Retina (tissue), 1 donor: ENCODE measurements around the gene SLC25A41.
A peak's percentile ranks its signal among the peaks of the same experiment; 100 is the strongest.

Source experiments
- DNase-seq: peaks from one replicate; pipeline ENCODE4 v3.0.0-alpha.2; 2016

The SLC25A41 gene

DNA sequence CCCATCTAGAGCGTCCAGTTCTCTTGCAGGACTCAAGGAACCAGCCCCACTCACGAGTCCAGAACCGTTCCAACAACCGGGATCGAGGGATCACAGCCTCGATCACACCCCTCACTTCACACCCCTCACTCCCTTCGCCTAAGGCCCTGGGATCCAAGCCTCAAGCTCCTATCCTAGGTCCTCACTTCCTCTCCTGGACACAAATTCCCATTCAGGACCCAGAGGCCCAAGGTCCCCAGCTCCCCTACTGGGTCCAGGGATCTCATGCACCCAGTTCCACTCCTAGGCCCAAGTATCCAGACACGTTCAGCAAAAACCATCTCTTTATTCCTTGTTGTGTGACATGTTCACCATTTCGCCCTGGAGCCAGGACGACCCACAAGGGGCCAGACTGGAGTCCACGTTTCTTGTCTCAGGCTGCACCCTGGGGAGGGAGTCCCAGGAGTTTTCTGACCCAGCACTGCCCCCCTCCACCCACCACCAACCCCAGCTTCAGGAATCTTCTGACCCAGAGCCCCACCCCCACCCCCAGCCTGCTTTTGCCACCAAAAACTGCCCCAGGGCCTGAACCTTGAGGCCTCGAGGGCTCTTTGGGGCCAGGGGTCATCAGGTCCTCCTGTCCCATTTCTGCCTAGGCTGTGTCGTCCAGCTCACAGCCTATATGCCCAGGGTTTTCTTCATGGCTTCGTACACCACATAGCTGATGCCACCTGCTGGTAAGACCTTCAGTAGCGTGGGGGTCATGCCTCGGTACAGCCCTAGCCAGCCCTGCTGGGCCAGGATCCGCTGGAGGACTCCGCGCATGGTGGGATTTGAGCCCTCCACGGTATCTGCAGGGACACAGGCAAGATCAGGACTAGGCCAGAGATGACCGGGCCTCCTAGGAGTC is 7.6 kb downstream of the SLC25A41 start:
- no peak for DNase-seq

DNA sequence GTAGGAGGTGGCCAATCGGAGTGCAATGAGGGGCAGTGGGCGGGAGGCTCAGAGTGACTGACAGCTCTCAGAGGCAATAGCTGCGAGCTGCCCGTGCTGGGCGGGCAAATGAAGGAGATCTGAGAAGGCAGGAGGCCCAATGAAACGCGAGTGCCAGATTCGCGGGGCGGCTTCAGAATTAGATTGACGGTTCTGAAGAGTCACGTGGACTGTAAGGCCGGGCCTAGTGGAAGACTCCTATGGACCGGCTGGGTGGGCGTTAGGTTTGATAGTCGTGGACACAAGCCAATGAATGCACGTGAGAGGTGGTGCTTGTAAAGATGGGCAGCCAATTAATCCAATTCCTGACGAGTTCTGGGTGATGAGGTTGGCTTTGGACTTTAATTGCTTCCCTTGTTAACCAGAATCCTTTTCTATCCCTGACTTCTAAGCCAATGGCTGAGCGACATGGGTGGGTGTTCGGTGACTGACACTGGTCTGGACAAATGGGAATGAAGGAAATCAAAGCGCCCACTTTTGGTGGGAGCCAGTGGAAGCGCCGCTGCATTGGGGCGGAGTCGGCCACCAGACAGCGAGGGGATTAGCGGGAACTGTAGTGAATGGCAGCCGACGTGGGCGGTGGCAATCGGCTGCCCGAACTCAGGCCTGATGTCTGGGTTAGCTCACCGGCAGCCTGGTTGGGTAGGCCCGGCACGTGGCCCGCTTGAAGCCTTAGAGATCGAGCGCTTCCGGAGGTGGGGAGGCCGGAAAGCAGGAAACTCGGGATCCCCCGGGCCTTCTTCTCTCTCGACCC is 8.4 kb downstream of the SLC25A41 start:
- peak; percentile 98 for DNase-seq

DNA sequence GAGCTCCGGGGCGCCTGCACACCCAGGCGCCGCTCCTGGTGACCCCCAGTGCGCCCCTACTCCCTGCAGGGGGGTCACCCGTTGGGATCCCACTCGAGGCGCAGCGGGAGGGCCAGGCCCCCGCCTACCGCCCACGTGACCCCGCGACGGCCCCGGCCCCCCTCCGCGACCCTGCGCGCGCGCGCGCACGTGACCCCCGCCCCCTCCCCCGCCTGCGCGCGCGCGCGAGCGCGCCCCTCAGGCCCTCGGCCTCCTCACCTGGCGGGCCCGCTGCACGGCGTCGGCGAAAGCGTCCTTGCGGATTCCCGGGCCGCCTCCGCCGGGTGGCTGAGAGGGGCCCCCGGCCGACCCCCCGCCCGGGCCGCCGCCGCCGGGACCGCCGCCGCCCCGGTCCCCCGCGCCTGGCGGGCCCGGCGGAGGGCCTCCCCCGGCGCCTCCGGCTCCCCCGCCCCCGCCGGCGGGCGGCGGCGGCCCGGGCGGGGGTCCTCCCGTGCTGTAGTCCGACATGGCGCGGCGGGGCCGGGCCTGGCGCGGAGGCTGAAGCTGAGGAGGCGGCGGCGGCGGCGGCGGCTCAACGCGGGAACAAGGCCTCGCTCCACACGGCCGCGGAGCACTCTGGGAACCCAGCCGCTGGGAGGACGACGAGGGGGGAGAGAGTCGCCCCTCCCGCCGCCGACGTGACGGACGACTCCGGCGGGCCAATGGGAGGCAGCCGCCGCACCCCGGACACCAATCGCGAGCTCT is 9.2 kb downstream of the SLC25A41 start, which contains the start of gene KHSRP:
TSS of gene KHSRP (minus strand) at position 617 of the 744 bp plus-strand sequence. CDS start at position 507, 110 bp downstream.
- DNase-seq, result no peak

DNA sequence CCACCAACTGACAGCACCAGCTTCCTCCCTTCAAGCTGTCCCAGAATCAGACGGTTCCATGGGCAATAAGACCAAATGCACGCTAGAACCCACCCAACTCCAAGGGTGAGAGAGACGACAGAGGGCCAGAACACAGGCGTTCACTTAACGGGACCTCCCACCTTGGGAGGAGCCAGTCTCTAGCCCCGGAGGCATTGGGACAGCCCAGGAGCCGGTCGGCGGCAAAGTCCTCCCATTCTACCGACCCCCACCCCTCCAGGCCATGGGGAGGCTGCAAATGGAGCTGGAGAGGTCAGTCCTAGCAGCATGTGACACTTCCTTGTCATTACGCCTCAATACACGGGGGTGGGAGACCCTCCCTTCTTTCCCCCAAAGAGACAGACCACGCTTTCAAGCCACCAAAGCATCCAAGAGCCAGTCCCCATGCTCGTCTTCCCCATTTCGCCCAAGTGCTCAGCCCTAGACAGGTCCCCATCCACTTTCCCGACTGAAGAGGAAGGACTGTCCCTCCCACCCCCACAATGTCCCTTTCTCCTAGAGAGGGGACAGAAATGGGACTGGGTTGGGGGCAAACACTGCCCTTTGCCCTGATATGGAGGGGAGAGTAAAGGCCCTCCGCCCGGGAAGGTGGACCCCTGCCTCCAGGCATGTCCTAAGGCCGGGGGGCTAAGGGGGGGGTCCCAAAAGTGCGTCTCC is 9.9 kb downstream of the SLC25A41 start:
- peak; percentile 42 for DNase-seq

GRCh38 chr19:6421075-6422014 is 12.2 kb downstream of the SLC25A41 start:
- DNase-seq, result no peak

GRCh38 chr19:6418562-6418932 is 15.0 kb downstream of the SLC25A41 start:
- no peak for DNase-seq

GRCh38 chr19:6417713-6418561 is 15.6 kb downstream of the SLC25A41 start:
- peak; percentile 46 for DNase-seq

DNA sequence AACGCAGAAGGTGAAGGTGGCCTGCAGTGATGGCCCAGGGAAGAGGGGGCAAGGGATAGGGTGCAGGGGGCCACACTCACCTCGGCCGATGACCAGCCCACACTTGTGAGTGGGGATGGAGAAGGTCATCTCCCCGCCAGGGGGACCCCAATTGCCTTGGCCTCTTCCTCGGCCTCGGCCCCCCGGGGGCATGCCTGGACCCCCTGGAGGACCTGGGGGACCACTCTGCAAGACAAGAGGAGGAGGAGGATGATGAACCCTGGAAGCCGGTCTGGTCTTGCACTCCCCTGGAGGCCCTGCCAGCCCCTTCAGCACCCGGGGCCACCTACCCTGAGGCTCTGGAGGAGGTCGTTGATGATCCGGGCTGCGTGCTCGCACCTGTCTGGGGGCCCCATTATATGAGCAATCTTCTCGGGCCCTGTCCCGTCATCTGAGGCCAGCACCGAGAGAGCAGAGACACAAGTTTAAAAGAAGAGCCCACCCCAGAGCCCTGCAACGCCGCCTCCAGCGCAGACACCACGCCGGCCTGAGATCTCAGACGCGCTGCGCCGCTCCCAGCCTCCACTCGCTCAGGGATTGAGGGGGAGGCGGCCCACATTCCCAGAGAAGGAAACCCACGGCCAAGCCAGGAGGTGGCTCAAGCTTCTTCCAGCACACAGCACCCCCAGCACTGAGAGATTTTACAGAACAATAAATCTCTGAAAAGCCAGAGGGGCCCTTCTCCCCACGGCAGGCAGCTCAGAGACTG is 16.7 kb downstream of the SLC25A41 start:
- no peak for DNase-seq

- no peak for DNase-seq
Measured at GRCh38 chr19:6415591-6416190, 17.9 kb downstream of the SLC25A41 start.

- DNase-seq, result no peak
Measured at GRCh38 chr19:6414793-6415590, 18.6 kb downstream of the SLC25A41 start.

- no peak for DNase-seq
Measured at GRCh38 chr19:6413721-6414643, 19.6 kb downstream of the SLC25A41 start.

DNA sequence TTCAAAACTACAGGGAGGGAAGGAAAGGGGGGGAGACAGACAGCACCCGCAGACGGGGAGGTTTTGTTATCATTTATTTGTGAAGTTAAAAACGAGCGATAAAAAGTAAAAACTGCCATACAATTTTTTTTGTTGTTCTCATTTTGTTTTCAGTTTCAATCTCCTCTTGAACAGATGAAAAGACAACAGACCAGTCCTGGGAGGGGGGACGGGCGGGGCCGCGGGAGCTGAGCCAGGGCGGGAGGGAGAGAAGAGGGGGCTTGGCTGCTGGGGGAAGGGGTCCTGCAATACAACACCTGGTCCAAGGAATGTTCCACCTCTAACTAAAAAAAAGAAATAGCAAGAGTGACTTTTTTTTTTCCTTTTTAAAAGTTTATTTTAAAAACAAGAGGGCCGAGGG is 20.3 kb downstream of the SLC25A41 start:
- DNase-seq, result no peak

GRCh38 chr19:6412447-6413091 is 21.0 kb downstream of the SLC25A41 start:
- DNase-seq, result peak; percentile 52

GRCh38 chr19:6412061-6412446 is 21.5 kb downstream of the SLC25A41 start:
- no peak for DNase-seq

- no peak for DNase-seq
Measured at GRCh38 chr19:6409346-6409745, 24.2 kb downstream of the SLC25A41 start.

GRCh38 chr19:6406401-6406800 is 27.2 kb downstream of the SLC25A41 start:
- DNase-seq, result no peak
